HG03378 (cell line): ENCODE data around the gene OR10H3.
"Not testable (repeated sequence)": the region's sequence is repeated elsewhere in the genome, so short reads cannot be mapped to it uniquely, and the experiment has no call there.

Source experiments
- ATAC-seq: cut with Tn5 transposase; IDR thresholded peaks from one replicate; pipeline ENCODE4 v1.9.1; 2021; ENCODE audit warnings: mild to moderate bottlenecking, moderate library complexity; ENCODE audit not compliant: unreplicated experiment

The OR10H3 gene, protein sequence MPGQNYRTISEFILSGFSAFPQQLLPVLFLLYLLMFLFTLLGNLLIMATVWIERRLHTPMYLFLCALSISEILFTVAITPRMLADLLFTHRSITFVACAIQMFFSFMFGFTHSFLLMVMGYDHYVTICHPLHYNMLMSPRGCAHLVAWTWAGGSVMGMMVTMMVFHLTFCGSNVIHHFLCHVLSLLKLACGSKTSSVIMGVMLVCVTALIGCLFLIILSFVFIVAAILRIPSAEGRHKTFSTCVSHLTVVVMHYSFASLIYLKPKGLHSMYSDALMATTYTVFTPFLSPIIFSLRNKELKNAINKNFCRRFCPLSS

GRCh38 chr19:15737722-15738121 lies at the start of gene OR10H3:
OR10H3 (plus strand) TSS chr19:15737985; CDS start chr19:15741393, 3,408 bp downstream.
- ATAC-seq, result no peak

DNA sequence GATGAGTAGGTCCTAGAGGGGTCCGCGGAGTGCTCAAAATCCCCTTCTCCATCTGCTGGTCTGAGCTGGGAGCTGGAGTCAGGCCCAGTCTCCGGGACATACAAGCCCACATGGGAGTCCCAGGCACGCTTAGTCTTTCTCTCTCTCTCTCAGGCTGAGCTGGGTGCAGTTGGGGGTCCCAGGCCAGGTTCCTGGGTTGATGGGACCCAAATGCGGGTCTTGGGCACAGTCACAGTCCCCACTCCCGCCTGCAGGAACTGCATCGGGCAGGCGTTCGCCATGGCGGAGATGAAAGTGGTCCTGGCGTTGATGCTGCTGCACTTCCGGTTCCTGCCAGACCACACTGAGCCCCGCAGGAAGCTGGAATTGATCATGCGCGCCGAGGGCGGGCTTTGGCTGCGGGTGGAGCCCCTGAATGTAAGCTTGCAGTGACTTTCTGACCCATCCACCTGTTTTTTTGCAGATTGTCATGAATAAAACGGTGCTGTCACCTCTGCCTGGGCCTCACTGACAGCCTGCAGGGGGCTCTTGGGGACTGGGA lies 41.1 kb upstream of the OR10H3 start:
- ATAC-seq, result no peak

GRCh38 chr19:15701757-15702533 lies 35.8 kb upstream of the OR10H3 start:
- no peak for ATAC-seq

DNA sequence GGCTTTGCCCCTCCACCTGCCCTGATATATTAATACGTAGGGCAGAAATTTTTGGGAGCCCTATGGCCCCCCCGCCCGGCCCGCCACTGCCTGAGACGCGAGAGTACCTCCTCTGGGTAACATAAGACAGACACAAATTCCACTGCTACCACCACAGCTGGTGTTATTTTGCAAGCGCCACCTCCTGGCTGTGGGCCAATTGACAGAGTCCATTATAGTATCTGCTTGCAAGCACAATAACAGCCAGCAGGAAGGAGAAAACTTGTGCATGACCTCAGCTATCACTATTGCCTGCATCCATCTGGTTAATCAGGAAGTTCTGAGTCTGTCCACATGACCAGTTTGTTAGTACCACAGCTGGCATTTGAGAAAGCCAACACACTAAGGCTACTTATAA lies 35.3 kb upstream of the OR10H3 start:
- no peak for ATAC-seq

- ATAC-seq, result no peak
These were observed 23.1 kb upstream of the OR10H3 start for GRCh38 chr19:15714638-15715037.

DNA sequence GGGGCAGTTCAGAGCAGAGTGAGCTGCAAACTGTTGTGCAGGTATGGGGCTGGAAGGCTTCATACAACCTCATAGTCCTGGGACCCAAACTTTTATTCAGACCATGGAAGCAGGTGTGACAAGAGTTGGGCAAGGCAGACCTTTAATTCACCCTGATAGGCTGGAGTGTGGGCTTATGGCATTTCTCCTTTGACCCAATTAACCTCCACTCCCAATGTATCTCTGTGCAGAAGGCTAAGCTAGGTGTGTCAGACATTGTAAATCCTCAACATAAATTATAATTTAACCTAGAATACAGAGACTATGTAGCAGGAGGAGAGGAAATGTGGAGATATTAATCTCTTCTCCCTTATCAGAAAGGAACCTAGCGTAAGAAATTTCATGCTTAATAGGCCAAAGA lies 22.1 kb upstream of the OR10H3 start:
- ATAC-seq, result no peak

GRCh38 chr19:15717809-15718208 lies 20.0 kb upstream of the OR10H3 start:
- no peak for ATAC-seq

- ATAC-seq, result no peak
These were observed 16.5 kb upstream of the OR10H3 start for GRCh38 chr19:15721268-15721667.

DNA sequence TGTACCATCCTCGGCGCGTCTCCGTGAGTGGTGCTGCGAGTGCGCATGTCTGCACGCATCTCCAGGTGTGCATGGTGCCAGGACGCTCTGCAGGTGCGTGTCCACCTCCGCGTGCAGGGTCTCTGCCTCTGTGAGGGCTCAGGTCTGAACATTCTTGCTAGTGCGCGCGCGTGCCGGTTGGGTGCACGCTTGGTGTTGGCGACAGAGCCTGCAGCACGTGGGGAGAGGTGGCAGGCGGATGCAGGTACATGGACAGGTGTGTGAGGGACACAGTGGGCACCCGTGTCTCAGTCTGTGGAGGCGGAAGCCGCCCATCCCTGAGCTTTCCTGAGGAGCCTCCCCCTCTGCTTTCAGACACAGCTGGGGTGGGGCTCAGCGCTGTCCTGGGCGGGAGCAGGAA lies 14.8 kb upstream of the OR10H3 start:
- ATAC-seq, result no peak

GRCh38 chr19:15727724-15728123 lies 10.1 kb upstream of the OR10H3 start, which contains the start of gene OR10H2:
OR10H2 (plus strand) TSS chr19:15728024; CDS start chr19:15728044, 20 bp downstream.
- no peak for ATAC-seq

GRCh38 chr19:15730538-15730937 lies 7.2 kb upstream of the OR10H3 start:
- no peak for ATAC-seq

DNA sequence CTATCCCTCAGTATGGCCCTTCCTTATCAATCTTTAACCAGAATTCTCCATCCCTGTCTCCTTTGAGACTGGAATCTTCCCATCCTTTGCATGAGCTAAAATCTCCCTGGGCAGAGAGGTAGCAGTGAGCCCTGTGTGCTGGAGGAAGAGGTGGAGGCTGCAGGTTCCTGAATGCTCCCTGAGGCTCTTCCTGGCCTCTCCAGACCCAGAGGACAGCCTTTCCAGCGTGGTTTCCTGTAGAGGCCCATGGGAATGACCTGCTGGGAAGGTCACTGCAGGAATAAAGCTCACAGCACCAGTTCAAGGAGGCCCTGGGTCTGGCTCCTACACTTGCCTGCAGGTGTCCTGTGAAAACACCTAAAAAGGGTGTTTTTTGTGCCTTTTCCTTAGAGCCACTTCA lies 5.4 kb upstream of the OR10H3 start:
- no peak for ATAC-seq

DNA sequence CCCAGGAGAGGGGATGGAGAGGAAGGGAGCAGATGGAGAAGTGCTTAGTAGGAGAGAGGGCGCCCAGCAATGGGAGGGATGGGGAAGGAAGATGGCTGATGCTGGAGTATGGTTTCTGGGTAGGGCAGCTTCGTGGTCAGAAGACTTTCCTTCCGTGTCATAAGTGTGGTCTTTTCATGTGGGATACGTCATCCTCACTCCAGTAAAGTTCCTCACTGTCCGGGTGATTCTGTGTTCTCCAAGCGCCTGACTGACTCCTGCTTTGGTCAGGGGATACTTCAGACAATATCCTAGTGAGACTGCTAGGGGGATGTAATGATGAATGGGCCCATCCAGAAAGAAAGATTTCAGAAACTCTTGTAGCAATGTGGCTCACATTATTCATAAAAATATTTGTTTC lies 3.9 kb upstream of the OR10H3 start:
- ATAC-seq, result no peak

GRCh38 chr19:15740785-15741184 lies 3.0 kb downstream of the OR10H3 start:
- no peak for ATAC-seq

DNA sequence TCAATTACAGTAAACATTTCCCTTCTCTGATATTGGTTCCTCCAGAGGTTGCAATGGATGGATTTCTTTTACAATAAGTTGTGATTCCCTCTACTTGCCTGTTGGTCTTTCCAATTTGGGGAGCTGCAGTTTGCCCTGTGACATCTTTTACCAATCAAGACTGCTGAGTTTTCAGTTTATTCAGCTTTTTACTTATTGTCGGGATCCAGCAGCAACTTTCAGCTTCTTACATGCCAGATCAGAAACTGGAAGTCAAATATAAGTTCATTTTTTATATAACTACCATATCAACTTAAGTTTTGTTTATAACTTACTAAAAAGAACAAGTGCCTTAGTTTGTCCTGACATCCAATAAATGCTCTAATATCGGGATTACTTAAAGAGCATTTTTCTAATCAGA lies 10.5 kb downstream of the OR10H3 start:
- ATAC-seq, result no peak

DNA sequence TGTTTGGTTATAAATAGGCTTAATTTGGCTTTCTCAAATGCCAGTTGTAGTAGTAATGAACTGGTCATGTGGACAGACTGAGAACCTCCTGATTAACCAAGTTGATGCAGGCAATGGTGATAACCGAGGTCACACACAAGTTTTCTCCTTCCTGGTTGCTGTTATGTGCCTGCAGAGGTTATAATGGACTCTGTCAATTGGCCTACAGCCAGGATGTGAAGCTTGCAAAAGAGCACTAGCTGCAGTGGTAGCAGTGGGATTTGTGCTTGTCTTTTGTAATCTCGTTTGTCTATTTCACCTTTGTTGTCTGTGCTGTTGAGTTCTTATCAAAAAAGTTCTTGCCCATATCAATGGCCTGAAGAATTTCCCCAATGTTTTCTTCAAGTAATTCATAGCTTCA lies 20.6 kb downstream of the OR10H3 start:
- ATAC-seq, result no peak

- no peak for ATAC-seq
These were observed 22.3 kb downstream of the OR10H3 start for GRCh38 chr19:15759962-15760565.

DNA sequence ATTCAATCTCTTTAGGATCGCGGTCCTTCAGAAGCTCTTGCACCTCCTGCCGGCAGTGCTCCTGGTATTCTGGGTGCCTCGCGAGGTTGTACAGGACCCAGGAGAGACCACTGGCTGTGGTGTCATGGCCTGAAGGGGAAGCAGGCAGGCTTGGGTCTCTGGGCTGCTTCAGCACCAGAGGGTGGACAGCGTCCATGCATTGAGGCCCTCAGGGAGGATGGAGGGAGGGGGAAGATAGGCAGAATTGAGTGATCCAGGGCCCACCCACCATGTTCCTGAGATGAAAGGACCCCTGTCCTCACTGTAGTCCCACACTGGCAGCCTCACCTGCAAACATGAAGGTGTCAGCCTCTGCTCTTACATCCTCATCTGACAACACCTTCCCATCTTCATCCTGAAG lies 31.8 kb downstream of the OR10H3 start:
- no peak for ATAC-seq

DNA sequence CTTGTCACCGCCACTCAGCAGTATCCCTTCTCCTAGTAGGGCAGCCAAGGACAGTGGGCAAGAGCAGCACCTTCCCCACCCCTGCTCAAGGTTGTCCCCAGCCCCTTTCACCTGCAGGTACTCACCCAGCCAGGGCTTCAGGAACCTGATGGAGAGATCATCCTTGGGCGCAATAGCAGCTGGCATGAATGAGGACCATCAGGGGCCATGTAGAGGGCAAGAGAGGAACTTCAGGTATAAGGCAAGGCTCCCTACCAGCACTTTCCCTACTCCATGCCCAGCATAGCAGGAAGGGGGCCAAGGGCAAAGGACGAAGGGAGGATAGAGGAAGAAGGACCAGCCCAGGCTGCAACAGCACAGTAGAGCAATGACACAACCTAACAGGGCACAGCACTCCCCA lies 36.4 kb downstream of the OR10H3 start:
- not testable (repeated sequence) for ATAC-seq

- no peak for ATAC-seq
These were observed 37.5 kb downstream of the OR10H3 start for GRCh38 chr19:15775249-15775648.

GRCh38 chr19:15776264-15776663 lies 38.5 kb downstream of the OR10H3 start:
- ATAC-seq, result no peak
